ENCODE data around the gene C2CD2. TPM values are rescaled to one million over a fixed set of nuclear protein-coding genes. Genes with fewer than 3 reads are reported as not detected.
A peak's percentile ranks its signal among the peaks of the same experiment; 100 is the strongest.
"Not testable (repeated sequence)": the region's sequence is repeated elsewhere in the genome, so short reads cannot be mapped to it uniquely, and the experiment has no call there.

C2CD2 gene
- 5.6 TPM for total RNA-seq

- H3K9me3 ChIP-seq (ENCODE audit: low read depth, low read length): no peaks in the 10 kb centered on the region
- H3K27me3 ChIP-seq (ENCODE audit: insufficient read depth, low read length): no peaks in the 10 kb centered on the region
- H3K4me1 ChIP-seq (ENCODE audit: insufficient read depth, low read length): peaks cover 19% of the 10 kb centered on the region
- peak within 1 kb of the TSS; percentile 29 for H3K4me3 ChIP-seq (ENCODE audit: low read length)
These were observed at the start of gene C2CD2 for GRCh38 chr21:41953831-41954653. TSS of gene C2CD2 (minus strand) at chr21:41954018. CDS start at chr21:41953648, 370 bp downstream.

- H3K4me1 ChIP-seq (ENCODE audit: insufficient read depth, low read length): no peaks in the 10 kb centered on the region
- no peak overlapping the region for H3K4me3 ChIP-seq (ENCODE audit: low read length)
- no peaks in the 10 kb centered on the region for H3K9me3 ChIP-seq (ENCODE audit: low read depth, low read length)
- no peaks in the 10 kb centered on the region for H3K27me3 ChIP-seq (ENCODE audit: insufficient read depth, low read length)
These were observed 49.2 kb upstream of the C2CD2 start for GRCh38 chr21:42003051-42003461.

GRCh38 chr21:42002421-42002958 is 48.7 kb upstream of the C2CD2 start:
- no peak overlapping the region for H3K4me3 ChIP-seq (ENCODE audit: low read length)
- no peaks in the 10 kb centered on the region for H3K9me3 ChIP-seq (ENCODE audit: low read depth, low read length)
- no peaks in the 10 kb centered on the region for H3K27me3 ChIP-seq (ENCODE audit: insufficient read depth, low read length)
- no peaks in the 10 kb centered on the region for H3K4me1 ChIP-seq (ENCODE audit: insufficient read depth, low read length)

- Histone ChIP-seq H3K4me1 (ENCODE audit: insufficient read depth, low read length) (no peaks in the 10 kb centered on the region), H3K27me3 (ENCODE audit: insufficient read depth, low read length) (no peaks in the 10 kb centered on the region), H3K4me3 (ENCODE audit: low read length) (no peak overlapping the region), H3K9me3 (ENCODE audit: low read depth, low read length) (no peaks in the 10 kb centered on the region)
These were observed 48.0 kb upstream of the C2CD2 start for GRCh38 chr21:42001781-42002180.

GRCh38 chr21:42000908-42001307 is 47.1 kb upstream of the C2CD2 start:
- Histone ChIP-seq H3K4me1 (ENCODE audit: insufficient read depth, low read length) (no peaks in the 10 kb centered on the region), H3K4me3 (ENCODE audit: low read length) (no peak overlapping the region), H3K9me3 (ENCODE audit: low read depth, low read length) (no peaks in the 10 kb centered on the region), H3K27me3 (ENCODE audit: insufficient read depth, low read length) (no peaks in the 10 kb centered on the region)

GRCh38 chr21:41997657-41998056 is 43.8 kb upstream of the C2CD2 start:
- Histone ChIP-seq H3K9me3 (ENCODE audit: low read depth, low read length) (no peaks in the 10 kb centered on the region), H3K4me3 (ENCODE audit: low read length) (no peak overlapping the region), H3K27me3 (ENCODE audit: insufficient read depth, low read length) (no peaks in the 10 kb centered on the region), H3K4me1 (ENCODE audit: insufficient read depth, low read length) (no peaks in the 10 kb centered on the region)

- Histone ChIP-seq H3K27me3 (ENCODE audit: insufficient read depth, low read length) (no peaks in the 10 kb centered on the region), H3K4me3 (ENCODE audit: low read length) (no peak overlapping the region), H3K4me1 (ENCODE audit: insufficient read depth, low read length) (no peaks in the 10 kb centered on the region), H3K9me3 (ENCODE audit: low read depth, low read length) (no peaks in the 10 kb centered on the region)
These were observed 41.8 kb upstream of the C2CD2 start for GRCh38 chr21:41995577-41995976.

- H3K9me3 ChIP-seq (ENCODE audit: low read depth, low read length); H3K4me3 ChIP-seq (ENCODE audit: low read length); H3K27me3 ChIP-seq (ENCODE audit: insufficient read depth, low read length); H3K4me1 ChIP-seq (ENCODE audit: insufficient read depth, low read length): not testable (repeated sequence)
These were observed 40.8 kb upstream of the C2CD2 start for GRCh38 chr21:41994613-41995012.

- Histone ChIP-seq H3K27me3 (ENCODE audit: insufficient read depth, low read length) (no peaks in the 10 kb centered on the region), H3K4me1 (ENCODE audit: insufficient read depth, low read length) (no peaks in the 10 kb centered on the region), H3K9me3 (ENCODE audit: low read depth, low read length) (no peaks in the 10 kb centered on the region), H3K4me3 (ENCODE audit: low read length) (no peak overlapping the region)
These were observed 39.9 kb upstream of the C2CD2 start for GRCh38 chr21:41993744-41994143.

GRCh38 chr21:41992576-41992975 is 38.8 kb upstream of the C2CD2 start:
- H3K4me1 ChIP-seq (ENCODE audit: insufficient read depth, low read length): no peaks in the 10 kb centered on the region
- H3K27me3 ChIP-seq (ENCODE audit: insufficient read depth, low read length): no peaks in the 10 kb centered on the region
- no peak overlapping the region for H3K4me3 ChIP-seq (ENCODE audit: low read length)
- H3K9me3 ChIP-seq (ENCODE audit: low read depth, low read length): no peaks in the 10 kb centered on the region

GRCh38 chr21:41991659-41992058 is 37.8 kb upstream of the C2CD2 start:
- Histone ChIP-seq H3K4me3 (ENCODE audit: low read length) (no peak overlapping the region), H3K4me1 (ENCODE audit: insufficient read depth, low read length) (no peaks in the 10 kb centered on the region), H3K9me3 (ENCODE audit: low read depth, low read length) (no peaks in the 10 kb centered on the region), H3K27me3 (ENCODE audit: insufficient read depth, low read length) (no peaks in the 10 kb centered on the region)

GRCh38 chr21:41989698-41990097 is 35.9 kb upstream of the C2CD2 start:
- no peaks in the 10 kb centered on the region for H3K27me3 ChIP-seq (ENCODE audit: insufficient read depth, low read length)
- H3K4me3 ChIP-seq (ENCODE audit: low read length): no peak overlapping the region
- H3K9me3 ChIP-seq (ENCODE audit: low read depth, low read length): no peaks in the 10 kb centered on the region
- H3K4me1 ChIP-seq (ENCODE audit: insufficient read depth, low read length): no peaks in the 10 kb centered on the region

GRCh38 chr21:41987310-41987709 is 33.5 kb upstream of the C2CD2 start:
- H3K27me3 ChIP-seq (ENCODE audit: insufficient read depth, low read length): no peaks in the 10 kb centered on the region
- no peak overlapping the region for H3K4me3 ChIP-seq (ENCODE audit: low read length)
- H3K4me1 ChIP-seq (ENCODE audit: insufficient read depth, low read length): no peaks in the 10 kb centered on the region
- no peaks in the 10 kb centered on the region for H3K9me3 ChIP-seq (ENCODE audit: low read depth, low read length)

- no peaks in the 10 kb centered on the region for H3K9me3 ChIP-seq (ENCODE audit: low read depth, low read length)
- H3K4me3 ChIP-seq (ENCODE audit: low read length): no peak overlapping the region
- no peaks in the 10 kb centered on the region for H3K4me1 ChIP-seq (ENCODE audit: insufficient read depth, low read length)
- H3K27me3 ChIP-seq (ENCODE audit: insufficient read depth, low read length): no peaks in the 10 kb centered on the region
These were observed 32.0 kb upstream of the C2CD2 start for GRCh38 chr21:41985662-41986416.

- H3K4me1 ChIP-seq (ENCODE audit: insufficient read depth, low read length): no peaks in the 10 kb centered on the region
- no peak overlapping the region for H3K4me3 ChIP-seq (ENCODE audit: low read length)
- no peaks in the 10 kb centered on the region for H3K27me3 ChIP-seq (ENCODE audit: insufficient read depth, low read length)
- no peaks in the 10 kb centered on the region for H3K9me3 ChIP-seq (ENCODE audit: low read depth, low read length)
These were observed 29.4 kb upstream of the C2CD2 start for GRCh38 chr21:41983229-41983628.
